Measurements from ENCODE around the gene AOPEP. TPM values are rescaled to one million over a fixed set of nuclear protein-coding genes. Genes with fewer than 3 reads are reported as not detected.

AOPEP gene
- total RNA-seq, 1 donor from 2014 or later: 22.1 TPM

DNA sequence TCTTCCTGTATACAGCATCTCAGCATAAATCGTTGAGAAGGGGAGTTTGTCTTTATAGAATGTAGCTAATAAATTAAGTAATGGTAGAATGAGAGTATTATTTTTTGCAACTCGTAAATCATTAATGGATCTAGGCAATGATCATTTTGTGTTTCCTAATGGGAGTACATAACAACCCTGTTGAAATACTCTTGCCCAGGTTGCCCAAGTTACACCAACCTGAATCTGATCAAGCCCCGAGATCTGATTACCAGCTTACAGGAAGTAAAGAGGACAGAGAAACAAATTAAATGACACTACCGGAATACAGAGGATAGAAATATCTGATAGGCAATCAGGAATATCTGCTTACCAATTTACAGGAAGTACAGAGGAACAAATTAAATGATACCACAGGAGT is 107.3 kb downstream of the AOPEP start:
- Mint-ChIP-seq H3K4me1 (ENCODE audit: unreplicated experiment) (peaks cover 3% of the 10 kb centered on the region), H3K27ac (ENCODE audit: unreplicated experiment) (no peak overlapping the region), H3K36me3 (ENCODE audit: low read depth, unreplicated experiment) (peaks cover 4% of the 10 kb centered on the region), H3K4me3 (ENCODE audit: unreplicated experiment) (no peak overlapping the region), H3K27me3 (ENCODE audit: unreplicated experiment) (peaks cover 2% of the 10 kb centered on the region), H3K9me3 (ENCODE audit: unreplicated experiment) (peaks cover 4% of the 10 kb centered on the region)
- DNase-seq (ENCODE audit: low spot score): no peak
- TF ChIP-seq, protein P1, sequence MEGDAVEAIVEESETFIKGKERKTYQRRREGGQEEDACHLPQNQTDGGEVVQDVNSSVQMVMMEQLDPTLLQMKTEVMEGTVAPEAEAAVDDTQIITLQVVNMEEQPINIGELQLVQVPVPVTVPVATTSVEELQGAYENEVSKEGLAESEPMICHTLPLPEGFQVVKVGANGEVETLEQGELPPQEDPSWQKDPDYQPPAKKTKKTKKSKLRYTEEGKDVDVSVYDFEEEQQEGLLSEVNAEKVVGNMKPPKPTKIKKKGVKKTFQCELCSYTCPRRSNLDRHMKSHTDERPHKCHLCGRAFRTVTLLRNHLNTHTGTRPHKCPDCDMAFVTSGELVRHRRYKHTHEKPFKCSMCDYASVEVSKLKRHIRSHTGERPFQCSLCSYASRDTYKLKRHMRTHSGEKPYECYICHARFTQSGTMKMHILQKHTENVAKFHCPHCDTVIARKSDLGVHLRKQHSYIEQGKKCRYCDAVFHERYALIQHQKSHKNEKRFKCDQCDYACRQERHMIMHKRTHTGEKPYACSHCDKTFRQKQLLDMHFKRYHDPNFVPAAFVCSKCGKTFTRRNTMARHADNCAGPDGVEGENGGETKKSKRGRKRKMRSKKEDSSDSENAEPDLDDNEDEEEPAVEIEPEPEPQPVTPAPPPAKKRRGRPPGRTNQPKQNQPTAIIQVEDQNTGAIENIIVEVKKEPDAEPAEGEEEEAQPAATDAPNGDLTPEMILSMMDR (IDR thresholded peaks at IDR 0.05; ENCODE audit: unreplicated experiment): no peak

DNA sequence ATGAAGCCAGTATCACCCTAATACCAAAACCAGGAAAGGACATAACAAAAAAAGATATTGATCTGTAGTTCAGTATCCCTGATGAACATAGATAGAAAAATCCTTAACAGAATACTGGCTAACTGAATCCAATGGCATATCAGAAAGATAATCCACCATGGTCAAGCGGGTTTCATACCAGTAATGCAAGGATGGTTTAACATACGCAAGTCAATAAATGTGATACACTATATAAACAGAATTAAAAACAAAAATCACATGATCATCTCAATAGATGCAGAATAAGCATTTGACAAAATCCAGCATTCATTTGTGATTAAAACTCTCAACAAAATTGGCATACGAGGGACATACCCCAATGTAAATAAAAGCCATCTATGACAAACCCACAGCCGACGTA is 110.9 kb downstream of the AOPEP start:
- Mint-ChIP-seq H3K27me3 (ENCODE audit: unreplicated experiment) (peaks cover 1% of the 10 kb centered on the region), H3K9me3 (ENCODE audit: unreplicated experiment) (peaks cover 4% of the 10 kb centered on the region), H3K27ac (ENCODE audit: unreplicated experiment) (no peak overlapping the region), H3K36me3 (ENCODE audit: low read depth, unreplicated experiment) (peaks cover 4% of the 10 kb centered on the region), H3K4me3 (ENCODE audit: unreplicated experiment) (no peak overlapping the region), H3K4me1 (ENCODE audit: unreplicated experiment) (no peaks in the 10 kb centered on the region)
- DNase-seq (ENCODE audit: low spot score): no peak
- TF ChIP-seq, protein P1 (IDR thresholded peaks at IDR 0.05; ENCODE audit: unreplicated experiment): no peak

DNA sequence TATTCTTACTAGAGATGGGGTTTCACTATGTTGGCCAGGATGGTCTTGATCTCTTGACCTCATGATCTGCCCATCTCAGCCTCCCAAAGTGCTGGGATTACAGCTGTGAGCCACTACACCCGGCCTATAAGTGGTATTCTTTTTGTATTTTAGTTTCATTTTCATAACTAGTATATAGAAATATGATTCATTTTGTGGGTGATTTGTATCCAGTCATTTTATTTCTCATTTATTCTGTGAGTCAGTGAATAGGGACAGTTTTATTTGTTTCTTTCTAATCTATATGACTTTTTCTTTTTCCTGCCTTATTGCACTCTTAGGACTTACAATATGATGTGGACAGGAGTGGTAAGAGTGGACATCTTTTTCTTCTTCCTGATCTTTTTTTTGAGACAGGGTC is 112.9 kb downstream of the AOPEP start:
- no peak overlapping the region for H3K27ac Mint-ChIP-seq (ENCODE audit: unreplicated experiment)
- peaks cover 9% of the 10 kb centered on the region for H3K4me1 Mint-ChIP-seq (ENCODE audit: unreplicated experiment)
- H3K9me3 Mint-ChIP-seq (ENCODE audit: unreplicated experiment): peaks cover 4% of the 10 kb centered on the region
- peaks cover 4% of the 10 kb centered on the region for H3K36me3 Mint-ChIP-seq (ENCODE audit: low read depth, unreplicated experiment)
- H3K4me3 Mint-ChIP-seq (ENCODE audit: unreplicated experiment): no peak overlapping the region
- no peak for DNase-seq (ENCODE audit: low spot score)
- TF ChIP-seq, protein P1 (IDR thresholded peaks at IDR 0.05; ENCODE audit: unreplicated experiment): no peak
- peaks cover 3% of the 10 kb centered on the region for H3K27me3 Mint-ChIP-seq (ENCODE audit: unreplicated experiment)

DNA sequence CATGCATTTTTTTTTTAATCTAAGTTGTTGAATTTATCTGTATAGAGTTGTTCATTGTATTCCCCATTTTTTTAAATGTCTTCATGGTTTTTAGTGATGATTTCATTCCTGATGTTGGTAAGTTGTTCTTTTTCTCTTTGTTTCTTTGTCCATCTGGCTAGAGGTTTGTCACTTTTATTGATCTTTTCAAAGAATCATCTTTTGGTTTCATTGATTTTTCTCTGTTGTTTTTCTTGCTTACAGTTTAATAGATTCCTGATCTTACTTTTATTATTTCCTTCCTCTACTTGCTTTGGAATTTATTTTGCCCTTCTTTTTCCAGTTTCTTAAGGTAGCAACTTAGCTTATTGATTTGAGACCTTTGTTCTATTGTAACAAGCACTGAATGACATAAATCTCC is 114.2 kb downstream of the AOPEP start:
- Mint-ChIP-seq H3K27me3 (ENCODE audit: unreplicated experiment) (peaks cover 3% of the 10 kb centered on the region), H3K9me3 (ENCODE audit: unreplicated experiment) (peaks cover 4% of the 10 kb centered on the region), H3K4me1 (ENCODE audit: unreplicated experiment) (peaks cover 9% of the 10 kb centered on the region), H3K27ac (ENCODE audit: unreplicated experiment) (no peak overlapping the region), H3K4me3 (ENCODE audit: unreplicated experiment) (no peak overlapping the region), H3K36me3 (ENCODE audit: low read depth, unreplicated experiment) (peaks cover 11% of the 10 kb centered on the region)
- TF ChIP-seq, protein P1 (IDR thresholded peaks at IDR 0.05; ENCODE audit: unreplicated experiment): no peak
- no peak for DNase-seq (ENCODE audit: low spot score)

DNA sequence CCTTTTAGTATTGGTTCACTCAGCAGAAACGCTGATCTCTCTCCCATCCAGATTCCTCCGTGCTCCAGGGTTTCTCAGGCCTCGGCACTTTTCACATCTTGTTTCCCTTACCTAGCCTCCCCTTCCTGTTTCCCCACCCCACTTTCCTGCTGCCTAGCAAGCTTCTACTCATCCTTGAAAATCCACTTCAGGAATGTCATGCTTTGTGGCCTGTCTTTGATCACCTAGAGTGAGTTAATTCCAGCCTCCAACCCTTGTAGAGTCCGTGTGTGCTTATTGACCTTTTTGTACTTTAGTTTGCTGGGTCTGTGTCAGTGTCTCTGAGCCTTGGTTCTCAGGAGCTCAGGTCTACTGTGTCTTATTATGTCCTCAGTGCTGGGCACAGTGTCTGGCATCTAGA is 116.6 kb downstream of the AOPEP start:
- Mint-ChIP-seq H3K27me3 (ENCODE audit: unreplicated experiment) (peaks cover 6% of the 10 kb centered on the region), H3K27ac (ENCODE audit: unreplicated experiment) (peak overlapping the region; percentile 55), H3K9me3 (ENCODE audit: unreplicated experiment) (peaks cover 4% of the 10 kb centered on the region), H3K36me3 (ENCODE audit: low read depth, unreplicated experiment) (peaks cover 11% of the 10 kb centered on the region), H3K4me3 (ENCODE audit: unreplicated experiment) (no peak overlapping the region), H3K4me1 (ENCODE audit: unreplicated experiment) (peaks cover 9% of the 10 kb centered on the region)
- peak; percentile 13 for DNase-seq (ENCODE audit: low spot score)
- TF ChIP-seq, protein P1 (IDR thresholded peaks at IDR 0.05; ENCODE audit: unreplicated experiment): no peak
